Measurements from ENCODE around the gene SALL1.
A peak's percentile ranks its signal among the peaks of the same experiment; 100 is the strongest.

The SALL1 gene

DNA sequence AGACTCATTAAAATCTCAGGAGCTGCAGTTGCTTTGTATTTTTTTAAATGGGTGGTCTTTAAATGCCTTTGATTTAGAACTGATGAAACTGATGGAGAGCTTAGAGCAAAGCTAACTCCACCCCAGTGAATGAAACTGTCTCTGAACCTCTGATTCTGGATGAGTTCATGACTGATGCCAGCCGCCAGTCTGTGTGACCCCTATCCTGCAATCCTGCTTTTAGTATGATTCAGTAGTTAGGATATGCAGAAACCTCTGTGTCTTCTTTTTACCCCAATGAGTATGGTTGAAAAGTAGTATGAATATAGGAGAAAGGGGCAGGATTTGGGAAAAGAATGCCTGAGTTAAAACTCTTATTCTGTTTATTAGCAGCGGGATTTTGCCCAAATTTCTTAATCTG is 12.3 kb upstream of the SALL1 start:
- TF ChIP-seq MYC (IDR thresholded peaks at IDR 0.05; ENCODE audit: low read depth, low read length), result no peak
- TF ChIP-seq CTCF (IDR thresholded peaks at IDR 0.05; ENCODE audit: low read depth, low read length), result no peak
- TF ChIP-seq POLR2A (IDR thresholded peaks at IDR 0.05; ENCODE audit: extremely low read depth, insufficient read length), result no peak
- TF ChIP-seq, protein P1, sequence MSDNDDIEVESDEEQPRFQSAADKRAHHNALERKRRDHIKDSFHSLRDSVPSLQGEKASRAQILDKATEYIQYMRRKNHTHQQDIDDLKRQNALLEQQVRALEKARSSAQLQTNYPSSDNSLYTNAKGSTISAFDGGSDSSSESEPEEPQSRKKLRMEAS (IDR thresholded peaks at IDR 0.05; ENCODE audit: low read depth, low read length), result no peak
- no peak overlapping the region for H3K4me3 ChIP-seq (ENCODE audit: low read depth, low read length)
- DNase-seq (ENCODE audit: low read depth), result no peak

- no peak overlapping the region for H3K4me3 ChIP-seq (ENCODE audit: low read depth, low read length)
- TF ChIP-seq CTCF (IDR thresholded peaks at IDR 0.05; ENCODE audit: low read depth, low read length) (no peak), POLR2A (IDR thresholded peaks at IDR 0.05; ENCODE audit: extremely low read depth, insufficient read length) (no peak), MYC (IDR thresholded peaks at IDR 0.05; ENCODE audit: low read depth, low read length) (no peak)
- TF ChIP-seq, protein P1 (IDR thresholded peaks at IDR 0.05; ENCODE audit: low read depth, low read length), result no peak
- DNase-seq (ENCODE audit: low read depth), result peak; percentile 24
These were observed 10.5 kb upstream of the SALL1 start for GRCh38 chr16:51161440-51162195.

GRCh38 chr16:51159865-51160264 is 8.8 kb upstream of the SALL1 start:
- no peak overlapping the region for H3K4me3 ChIP-seq (ENCODE audit: low read depth, low read length)
- TF ChIP-seq, protein P1 (IDR thresholded peaks at IDR 0.05; ENCODE audit: low read depth, low read length), result no peak
- TF ChIP-seq POLR2A (IDR thresholded peaks at IDR 0.05; ENCODE audit: extremely low read depth, insufficient read length) (no peak), CTCF (IDR thresholded peaks at IDR 0.05; ENCODE audit: low read depth, low read length) (no peak), MYC (IDR thresholded peaks at IDR 0.05; ENCODE audit: low read depth, low read length) (no peak)
- DNase-seq (ENCODE audit: low read depth), result no peak

GRCh38 chr16:51159296-51159695 is 8.2 kb upstream of the SALL1 start:
- TF ChIP-seq, protein P1 (IDR thresholded peaks at IDR 0.05; ENCODE audit: low read depth, low read length), result no peak
- TF ChIP-seq MYC (IDR thresholded peaks at IDR 0.05; ENCODE audit: low read depth, low read length) (no peak), POLR2A (IDR thresholded peaks at IDR 0.05; ENCODE audit: extremely low read depth, insufficient read length) (no peak), CTCF (IDR thresholded peaks at IDR 0.05; ENCODE audit: low read depth, low read length) (no peak)
- H3K4me3 ChIP-seq (ENCODE audit: low read depth, low read length), result no peak overlapping the region
- peak; percentile 56 for DNase-seq (ENCODE audit: low read depth)

DNA sequence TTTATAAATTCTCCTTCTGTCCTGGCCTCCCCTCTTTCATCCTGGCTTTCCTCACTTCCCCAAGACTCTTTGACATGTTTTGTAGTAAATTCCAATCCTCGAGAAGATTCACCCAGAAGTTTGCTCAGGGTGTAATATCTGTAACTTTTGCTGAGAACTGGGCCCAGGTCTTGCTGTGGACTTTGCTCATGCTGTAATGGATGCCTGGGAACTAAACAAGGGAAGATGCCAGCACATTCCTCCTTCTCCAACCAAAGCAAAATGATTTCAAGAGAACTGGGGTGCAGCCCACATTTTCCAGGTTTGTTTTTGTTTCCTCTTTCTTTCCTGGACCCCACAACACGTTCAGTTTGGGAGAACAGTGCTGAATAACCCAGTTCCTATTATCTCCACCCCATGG is 6.6 kb upstream of the SALL1 start:
- no peak overlapping the region for H3K4me3 ChIP-seq (ENCODE audit: low read depth, low read length)
- TF ChIP-seq POLR2A (IDR thresholded peaks at IDR 0.05; ENCODE audit: extremely low read depth, insufficient read length), result no peak
- no peak for TF ChIP-seq MYC (IDR thresholded peaks at IDR 0.05; ENCODE audit: low read depth, low read length)
- TF ChIP-seq, protein P1 (IDR thresholded peaks at IDR 0.05; ENCODE audit: low read depth, low read length), result no peak
- no peak for TF ChIP-seq CTCF (IDR thresholded peaks at IDR 0.05; ENCODE audit: low read depth, low read length)
- no peak for DNase-seq (ENCODE audit: low read depth)
